ENCODE results near the gene PDXK.
"Not testable (repeated sequence)": the region's sequence is repeated elsewhere in the genome, so short reads cannot be mapped to it uniquely, and the experiment has no call there.

PDXK gene

DNA sequence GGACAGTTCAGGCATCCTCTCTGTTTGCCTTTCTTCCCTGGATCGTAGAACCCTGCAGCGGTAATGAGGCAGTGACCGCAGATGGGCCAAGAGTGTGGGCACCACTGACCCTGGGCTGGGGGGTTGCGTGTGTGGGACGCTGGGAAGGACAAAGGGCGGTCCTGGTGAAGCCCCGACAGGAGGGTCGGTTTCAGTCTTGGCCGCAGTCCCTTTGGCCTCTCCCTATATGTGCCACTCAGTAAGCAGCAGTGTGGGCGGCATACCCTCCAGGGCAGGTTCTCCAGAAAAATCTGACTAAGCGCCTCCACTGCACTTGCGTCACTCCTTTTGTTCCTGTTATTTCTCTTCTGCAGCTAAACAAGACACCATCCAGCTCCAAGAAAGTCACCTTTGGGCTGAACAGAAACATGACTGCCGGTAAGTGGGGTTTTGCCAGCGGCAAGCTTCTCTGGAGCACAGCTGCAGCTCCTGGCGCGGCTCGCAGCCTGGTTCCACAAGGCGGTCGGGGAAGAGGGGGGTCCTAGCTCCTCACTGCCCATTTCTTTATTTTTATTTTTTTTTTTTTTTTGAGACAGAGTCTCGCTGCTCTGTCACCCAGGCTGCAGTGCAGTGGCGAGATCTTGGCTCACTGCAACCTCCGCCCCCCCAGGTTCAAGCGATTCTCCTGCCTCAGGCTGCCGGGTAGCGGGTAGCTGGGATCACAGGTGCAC lies 27.7 kb upstream of the PDXK start:
- no peak for DNase-seq
- Mint-ChIP-seq H3K27ac (no peak overlapping the region), H3K4me1 (no peaks in the 10 kb centered on the region), H3K36me3 (peaks cover 46% of the 10 kb centered on the region), H3K27me3 (no peaks in the 10 kb centered on the region), H3K9me3 (no peaks in the 10 kb centered on the region), H3K4me3 (no peak overlapping the region)
- CTCF ChIA-PET = no interaction called here

DNA sequence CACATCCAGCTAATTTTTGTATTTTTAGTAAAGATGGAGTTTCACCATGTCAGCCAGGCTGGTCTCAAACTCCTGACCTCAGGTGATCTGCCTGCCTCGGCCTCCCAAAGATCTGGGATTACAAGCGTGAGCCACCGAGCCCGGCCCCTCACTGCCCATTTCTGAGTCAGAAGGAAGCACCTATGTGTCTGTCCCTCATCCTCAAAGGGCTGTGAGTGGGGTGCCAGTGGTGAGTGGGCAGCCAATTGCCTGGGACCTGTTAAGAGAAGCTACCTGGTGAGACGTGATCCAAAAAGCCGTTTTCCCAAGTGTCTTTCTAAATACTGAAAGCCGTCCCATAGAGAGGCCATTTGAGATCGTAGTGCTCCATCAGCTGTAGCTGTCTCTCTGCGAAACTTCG lies 27.1 kb upstream of the PDXK start:
- peaks cover 44% of the 10 kb centered on the region for H3K36me3 Mint-ChIP-seq

DNA sequence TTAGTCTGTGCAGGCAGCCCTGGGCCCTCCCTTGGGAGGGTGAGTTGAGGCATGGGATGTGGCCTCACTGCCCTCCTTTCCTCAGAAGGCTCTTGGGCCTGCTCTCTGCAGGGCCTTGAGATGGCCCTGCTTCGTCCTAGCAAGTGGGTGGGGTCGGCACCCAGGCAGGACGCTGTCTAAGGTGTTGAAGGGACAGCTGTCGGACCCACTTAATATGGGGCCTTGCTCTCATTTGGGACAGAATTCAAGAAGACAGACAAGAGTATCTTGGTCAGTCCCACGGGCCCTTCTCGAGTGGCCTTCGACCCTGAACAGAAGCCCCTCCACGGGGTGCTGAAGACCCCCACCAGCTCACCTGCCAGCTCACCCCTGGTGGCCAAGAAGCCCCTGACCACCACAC lies 26.0 kb upstream of the PDXK start:
- peaks cover 2% of the 10 kb centered on the region for H3K9me3 Mint-ChIP-seq
- peaks cover 43% of the 10 kb centered on the region for H3K36me3 Mint-ChIP-seq
- no peak overlapping the region for H3K27ac Mint-ChIP-seq
- H3K4me1 Mint-ChIP-seq = peaks cover 11% of the 10 kb centered on the region
- CTCF ChIA-PET = no interaction called here
- no peaks in the 10 kb centered on the region for H3K27me3 Mint-ChIP-seq
- H3K4me3 Mint-ChIP-seq = no peak overlapping the region
- DNase-seq = no peak

More for the DNA sequence above, 27.1 kb upstream of the PDXK start:
- no peaks in the 10 kb centered on the region for H3K27me3 Mint-ChIP-seq
- H3K4me1 Mint-ChIP-seq = peaks cover 1% of the 10 kb centered on the region
- H3K4me3 Mint-ChIP-seq = no peak overlapping the region
- DNase-seq = no peak
- CTCF ChIA-PET = no interaction called here
- H3K9me3 Mint-ChIP-seq = no peaks in the 10 kb centered on the region
- H3K27ac Mint-ChIP-seq = no peak overlapping the region

GRCh38 chr21:43693981-43694380 lies 24.9 kb upstream of the PDXK start:
- H3K27ac Mint-ChIP-seq = no peak overlapping the region
- H3K4me3 Mint-ChIP-seq = no peak overlapping the region
- no peak for DNase-seq
- H3K4me1 Mint-ChIP-seq = peaks cover 16% of the 10 kb centered on the region
- peaks cover 2% of the 10 kb centered on the region for H3K9me3 Mint-ChIP-seq
- CTCF ChIA-PET = no interaction called here
- peaks cover 46% of the 10 kb centered on the region for H3K36me3 Mint-ChIP-seq
- H3K27me3 Mint-ChIP-seq = no peaks in the 10 kb centered on the region

GRCh38 chr21:43694437-43695079 lies 24.4 kb upstream of the PDXK start:
- Mint-ChIP-seq H3K9me3 (peaks cover 2% of the 10 kb centered on the region), H3K36me3 (peaks cover 48% of the 10 kb centered on the region), H3K27ac (no peak overlapping the region), H3K4me3 (no peak overlapping the region), H3K27me3 (no peaks in the 10 kb centered on the region), H3K4me1 (peaks cover 18% of the 10 kb centered on the region)
- CTCF ChIA-PET = no interaction called here
- no peak for DNase-seq

DNA sequence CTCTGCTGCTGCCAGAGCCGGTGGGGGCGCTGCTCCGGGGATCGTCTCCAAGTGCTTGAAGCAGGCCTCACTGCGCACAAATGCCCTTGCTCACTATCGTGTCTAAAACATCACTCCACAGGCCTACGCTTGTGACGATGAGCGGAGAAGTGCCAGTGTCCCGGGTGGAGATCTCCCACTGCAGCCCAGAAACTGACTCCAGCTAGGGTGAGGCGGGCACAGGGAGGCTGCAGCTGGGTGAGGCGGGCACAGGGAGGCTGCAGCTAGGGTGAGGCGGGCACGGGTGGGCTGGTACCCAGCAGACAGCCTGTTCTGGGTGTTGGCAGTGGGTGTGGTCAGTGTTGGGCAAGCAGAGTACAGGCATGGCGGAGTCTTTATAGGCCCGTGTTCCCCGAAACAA lies 22.7 kb upstream of the PDXK start:
- H3K9me3 Mint-ChIP-seq = peaks cover 2% of the 10 kb centered on the region
- CTCF ChIA-PET = no interaction called here

GRCh38 chr21:43697758-43698643 lies 20.9 kb upstream of the PDXK start:
- CTCF ChIA-PET = interaction anchor here (0.6 kb wide), 1 partner anchor 338 kb away, joined by 3 read pairs; no protein-coding TSS in a partner anchor
- peaks cover 2% of the 10 kb centered on the region for H3K9me3 Mint-ChIP-seq
- H3K27ac Mint-ChIP-seq = peak overlapping the region; percentile 49

More for the DNA sequence above, 22.7 kb upstream of the PDXK start:
- DNase-seq = no peak
- Mint-ChIP-seq H3K27ac (no peak overlapping the region), H3K27me3 (no peaks in the 10 kb centered on the region), H3K4me3 (no peak overlapping the region), H3K4me1 (peaks cover 29% of the 10 kb centered on the region), H3K36me3 (peaks cover 35% of the 10 kb centered on the region)

DNA sequence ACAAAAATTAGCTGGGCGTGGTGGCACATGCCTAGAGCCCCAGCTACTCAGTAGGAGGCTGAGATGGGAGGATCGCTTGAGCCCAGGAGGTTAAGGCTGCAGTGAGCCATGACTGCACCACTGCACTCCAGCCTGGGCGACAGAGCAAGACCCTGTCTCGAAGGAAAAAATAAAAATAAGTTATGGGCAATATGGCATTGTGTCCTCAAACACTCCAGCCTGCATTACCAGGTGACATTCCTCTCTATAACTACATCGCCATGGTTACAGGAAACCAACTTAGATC lies 19.5 kb upstream of the PDXK start:
- DNase-seq, H3K4me3 Mint-ChIP-seq, CTCF ChIA-PET, H3K27ac Mint-ChIP-seq, H3K9me3 Mint-ChIP-seq: not testable (repeated sequence)
- Mint-ChIP-seq H3K36me3 (peaks cover 26% of the 10 kb centered on the region), H3K4me1 (peaks cover 37% of the 10 kb centered on the region), H3K27me3 (peaks cover 11% of the 10 kb centered on the region)

More at GRCh38 chr21:43697758-43698643, 20.9 kb upstream of the PDXK start:
- peaks cover 4% of the 10 kb centered on the region for H3K27me3 Mint-ChIP-seq
- H3K36me3 Mint-ChIP-seq = peaks cover 30% of the 10 kb centered on the region
- peaks cover 36% of the 10 kb centered on the region for H3K4me1 Mint-ChIP-seq
- DNase-seq = no peak
- H3K4me3 Mint-ChIP-seq = no peak overlapping the region

DNA sequence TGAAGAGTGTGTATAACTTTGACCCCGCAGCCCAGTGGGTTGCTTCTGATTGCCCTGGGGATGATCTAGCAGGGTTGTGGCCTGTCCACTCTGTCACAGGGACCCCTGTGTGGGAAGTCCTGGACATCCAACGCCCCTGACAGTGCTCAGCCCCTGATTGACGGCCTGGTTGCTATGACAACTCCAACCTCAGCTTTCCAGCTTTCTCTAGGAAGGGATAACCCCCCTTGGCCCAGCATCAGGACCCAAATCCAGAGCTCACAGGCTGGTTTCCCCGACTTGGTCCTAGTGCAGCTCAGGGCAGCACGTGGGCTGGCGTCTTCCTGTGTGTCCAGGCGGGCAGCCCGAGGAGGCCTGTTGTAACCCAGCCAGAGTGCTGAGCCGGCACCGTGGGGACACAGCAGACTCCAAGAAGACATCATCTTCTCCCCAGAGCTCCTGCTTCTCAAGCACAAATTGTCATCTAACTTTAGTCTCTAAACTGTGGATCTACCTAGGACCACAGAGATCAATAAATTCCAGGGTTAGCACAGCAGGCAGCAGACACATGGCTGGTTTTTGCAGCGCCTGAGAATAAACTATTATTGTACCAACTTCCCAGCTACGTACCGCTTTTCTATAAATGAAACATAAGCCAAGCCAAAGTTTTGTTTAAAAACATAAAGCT lies 18.9 kb upstream of the PDXK start:
- Mint-ChIP-seq H3K4me3 (no peak overlapping the region), H3K4me1 (peaks cover 37% of the 10 kb centered on the region), H3K27me3 (peaks cover 11% of the 10 kb centered on the region), H3K36me3 (peaks cover 23% of the 10 kb centered on the region), H3K27ac (no peak overlapping the region), H3K9me3 (peaks cover 2% of the 10 kb centered on the region)
- CTCF ChIA-PET = no interaction called here
- no peak for DNase-seq

DNA sequence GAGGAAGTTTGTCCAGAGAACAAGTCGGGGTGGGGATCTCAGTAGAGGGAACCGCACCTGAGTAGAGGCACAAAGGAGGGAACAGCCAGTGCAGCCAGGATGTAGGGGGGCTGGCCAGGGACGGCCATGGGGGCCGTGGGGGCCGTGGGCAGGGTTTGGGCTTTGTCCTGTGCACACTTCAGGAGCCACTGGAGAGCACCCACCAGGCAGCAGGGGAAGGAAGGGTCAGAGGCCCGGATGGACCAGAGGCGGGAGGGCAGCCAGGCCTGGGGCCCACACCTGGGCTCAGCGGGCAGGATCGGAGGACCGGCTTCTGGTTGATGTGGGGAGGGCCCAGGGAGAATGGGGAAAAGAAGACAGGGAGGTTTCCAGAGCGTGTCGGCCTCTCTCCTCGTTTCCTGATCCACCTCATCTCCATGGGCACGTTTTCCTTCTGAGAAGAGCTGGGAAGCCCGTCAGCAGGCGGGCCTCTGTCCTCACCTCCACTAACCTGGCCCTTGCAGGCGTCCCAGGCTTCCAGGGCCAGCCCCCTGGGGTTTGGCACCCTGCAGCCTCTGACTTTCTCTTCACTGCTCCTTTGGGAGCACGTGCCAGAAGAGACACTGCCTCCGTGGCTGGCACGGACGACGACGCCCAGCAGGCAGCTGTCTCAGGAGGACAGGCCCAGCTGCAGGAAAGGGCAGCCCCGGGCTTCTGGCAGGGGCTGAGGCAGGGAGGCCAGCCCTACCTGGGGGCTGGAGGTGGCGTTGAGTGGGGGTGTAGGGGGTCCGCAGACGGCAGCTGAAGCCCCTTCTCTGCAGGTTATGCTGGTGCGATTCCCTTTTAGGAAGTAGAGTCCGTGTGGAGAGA lies 16.8 kb upstream of the PDXK start:
- Mint-ChIP-seq H3K27me3 (peaks cover 16% of the 10 kb centered on the region), H3K27ac (no peak overlapping the region), H3K4me3 (no peak overlapping the region), H3K4me1 (peaks cover 33% of the 10 kb centered on the region), H3K9me3 (peaks cover 2% of the 10 kb centered on the region), H3K36me3 (peaks cover 13% of the 10 kb centered on the region)
- DNase-seq = no peak
- CTCF ChIA-PET = no interaction called here

- no peak for DNase-seq
- Mint-ChIP-seq H3K4me3 (no peak overlapping the region), H3K9me3 (peaks cover 2% of the 10 kb centered on the region), H3K4me1 (peaks cover 28% of the 10 kb centered on the region), H3K27ac (no peak overlapping the region), H3K27me3 (peaks cover 20% of the 10 kb centered on the region), H3K36me3 (peaks cover 10% of the 10 kb centered on the region)
- CTCF ChIA-PET = no interaction called here
Measured at GRCh38 chr21:43702785-43703034, 16.2 kb upstream of the PDXK start.

- Mint-ChIP-seq H3K4me3 (no peak overlapping the region), H3K36me3 (peaks cover 6% of the 10 kb centered on the region), H3K9me3 (no peaks in the 10 kb centered on the region), H3K4me1 (peaks cover 25% of the 10 kb centered on the region), H3K27me3 (peaks cover 24% of the 10 kb centered on the region), H3K27ac (no peak overlapping the region)
- DNase-seq = peak; percentile 58
- CTCF ChIA-PET = no interaction called here
Measured at GRCh38 chr21:43703035-43703880, 15.7 kb upstream of the PDXK start.

- no peaks in the 10 kb centered on the region for H3K36me3 Mint-ChIP-seq
Measured at GRCh38 chr21:43707462-43707861, 11.5 kb upstream of the PDXK start.

More at GRCh38 chr21:43707462-43707861, 11.5 kb upstream of the PDXK start:
- no peak for DNase-seq
- H3K27ac Mint-ChIP-seq = no peak overlapping the region
- H3K4me1 Mint-ChIP-seq = peaks cover 5% of the 10 kb centered on the region
- CTCF ChIA-PET = no interaction called here
- H3K4me3 Mint-ChIP-seq = no peak overlapping the region
- H3K27me3 Mint-ChIP-seq = peaks cover 52% of the 10 kb centered on the region
- no peaks in the 10 kb centered on the region for H3K9me3 Mint-ChIP-seq

Measured in activated naive CD4-positive, alpha-beta T cell treated with anti-CD3 and anti-CD28 coated beads, Interleukin-2, amount 10 ng/mL, durations not matched to agents 7 days and 5 days (primary cell).